HK-2 (cell line): ENCODE measurements around the gene KANSL2.
"Not testable (repeated sequence)": the region's sequence is repeated elsewhere in the genome, so short reads cannot be mapped to it uniquely, and the experiment has no call there.

Experiments used
- DNase-seq: peaks from one replicate; pipeline ENCODE4 v3.0.0-alpha.2; 2018; ENCODE audit not compliant: unreplicated experiment

Gene KANSL2

DNA sequence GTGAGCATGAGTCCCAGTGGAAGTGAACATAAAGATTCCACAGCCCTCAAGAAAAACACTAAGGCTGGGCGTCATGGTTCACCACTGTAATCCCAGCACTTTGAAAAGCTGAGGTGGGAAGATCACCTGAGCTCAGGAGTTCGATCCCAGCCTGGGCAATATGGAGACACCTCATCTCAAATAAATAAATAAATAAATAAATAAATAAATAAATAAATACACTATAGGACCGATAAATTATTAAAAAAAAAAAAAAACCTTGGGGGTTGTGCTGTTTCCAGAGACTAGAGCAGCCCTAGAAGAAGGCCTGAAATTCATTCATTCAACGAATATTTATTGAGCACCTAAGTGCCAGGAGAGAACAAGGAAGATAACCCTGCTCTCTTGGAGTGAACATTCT is 1.5 kb upstream of the KANSL2 start:
- DNase-seq = no peak

DNA sequence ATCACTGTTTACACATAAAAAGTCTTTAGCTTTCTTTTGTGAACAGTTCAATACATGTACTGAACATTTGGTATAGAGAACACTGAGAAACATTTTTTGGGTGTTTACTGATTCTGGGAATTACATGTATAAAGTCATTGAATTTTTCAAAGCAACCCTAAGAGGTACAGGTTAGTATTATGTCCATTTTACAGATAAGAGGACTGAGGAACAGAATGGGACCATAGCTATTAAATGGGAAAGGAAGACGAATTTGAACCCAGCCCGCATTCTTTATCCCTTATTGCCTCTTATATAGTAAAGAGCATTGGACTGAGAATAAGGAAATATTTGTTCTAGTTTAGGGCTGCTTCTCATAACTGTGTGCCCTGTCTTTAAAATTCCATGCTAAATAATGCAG is 889 bp upstream of the KANSL2 start:
- DNase-seq = no peak

DNA sequence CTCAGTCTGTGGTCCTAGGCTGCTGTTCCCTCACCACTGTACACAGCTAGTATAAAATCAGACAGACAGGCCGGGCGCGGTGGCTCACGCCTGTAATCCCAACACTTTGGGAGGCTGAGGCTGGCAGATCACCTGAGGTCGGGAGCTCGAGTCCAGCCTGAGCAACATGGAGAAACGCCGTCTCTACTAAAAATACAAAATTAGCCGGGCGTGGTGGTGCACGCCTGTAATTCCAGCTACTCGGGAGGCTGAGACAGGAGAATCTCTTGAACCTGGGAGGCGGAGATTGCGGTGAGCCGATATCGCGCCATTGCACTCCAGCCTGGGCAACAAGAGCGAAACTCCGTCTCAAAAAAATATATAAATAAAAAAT is 481 bp upstream of the KANSL2 start:
- DNase-seq = not testable (repeated sequence)

DNA sequence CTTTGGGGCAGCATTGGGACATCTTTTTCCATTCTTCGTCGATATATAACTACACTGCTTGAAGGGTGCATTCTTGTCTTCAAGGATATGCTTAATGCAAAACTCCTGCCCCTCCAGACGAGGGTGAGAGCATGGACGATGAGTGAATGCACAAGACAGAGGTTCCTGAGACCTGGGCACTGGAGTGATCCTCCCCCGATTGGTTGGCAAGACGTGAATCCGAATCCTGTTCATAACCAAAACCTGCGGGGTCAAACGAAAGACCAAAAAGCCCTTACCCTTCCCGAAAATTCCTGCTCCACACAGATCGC is 684 bp downstream of the KANSL2 start:
- no peak for DNase-seq

DNA sequence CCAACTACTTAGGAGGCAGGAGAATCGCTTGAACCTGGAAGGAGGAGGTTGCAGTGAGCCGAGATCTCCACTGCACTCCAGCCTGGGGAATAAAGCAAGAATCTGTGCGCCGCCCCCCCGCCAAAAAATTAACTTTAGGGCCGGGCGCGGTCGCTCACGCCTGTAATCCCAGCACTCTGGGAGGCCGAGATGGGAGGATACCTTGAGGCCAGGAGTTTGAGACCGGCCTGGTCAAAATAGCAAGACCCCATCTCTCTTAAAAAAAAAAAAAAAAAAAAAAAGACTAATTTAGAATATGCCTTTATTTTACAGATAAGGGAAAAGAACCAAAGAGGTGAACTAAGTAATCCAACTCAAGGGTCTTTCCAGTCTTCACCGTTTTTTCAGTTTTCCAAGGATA is 1.2 kb downstream of the KANSL2 start:
- DNase-seq = no peak

DNA sequence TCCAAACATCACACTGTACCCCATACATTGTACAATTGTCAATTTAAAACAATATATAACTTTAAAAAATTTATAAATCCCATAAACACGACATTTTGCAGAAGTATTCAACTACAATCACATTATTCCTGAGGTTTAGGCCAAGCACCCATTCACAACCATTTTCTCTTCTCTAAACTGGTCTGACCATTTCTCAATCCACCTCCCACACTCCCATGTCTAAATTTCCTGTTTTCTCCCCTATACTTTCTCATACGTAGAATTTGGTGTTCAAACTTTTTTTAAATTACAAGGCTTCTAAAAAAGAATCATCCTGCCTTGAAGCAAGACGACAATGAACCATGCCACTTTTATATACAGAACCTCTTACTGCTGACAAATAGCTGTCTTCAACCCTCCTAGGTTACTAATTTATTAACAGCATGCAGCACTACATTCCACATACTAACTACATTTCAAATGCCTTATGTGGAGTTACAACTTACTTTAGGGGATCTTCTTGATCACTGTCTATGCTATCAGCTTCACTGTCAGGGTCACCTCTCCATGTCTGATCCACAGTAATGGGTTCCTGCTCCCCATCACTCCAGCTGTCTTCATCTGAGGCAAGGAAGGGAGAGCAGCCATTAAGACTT is 3.4 kb downstream of the KANSL2 start:
- DNase-seq = no peak

DNA sequence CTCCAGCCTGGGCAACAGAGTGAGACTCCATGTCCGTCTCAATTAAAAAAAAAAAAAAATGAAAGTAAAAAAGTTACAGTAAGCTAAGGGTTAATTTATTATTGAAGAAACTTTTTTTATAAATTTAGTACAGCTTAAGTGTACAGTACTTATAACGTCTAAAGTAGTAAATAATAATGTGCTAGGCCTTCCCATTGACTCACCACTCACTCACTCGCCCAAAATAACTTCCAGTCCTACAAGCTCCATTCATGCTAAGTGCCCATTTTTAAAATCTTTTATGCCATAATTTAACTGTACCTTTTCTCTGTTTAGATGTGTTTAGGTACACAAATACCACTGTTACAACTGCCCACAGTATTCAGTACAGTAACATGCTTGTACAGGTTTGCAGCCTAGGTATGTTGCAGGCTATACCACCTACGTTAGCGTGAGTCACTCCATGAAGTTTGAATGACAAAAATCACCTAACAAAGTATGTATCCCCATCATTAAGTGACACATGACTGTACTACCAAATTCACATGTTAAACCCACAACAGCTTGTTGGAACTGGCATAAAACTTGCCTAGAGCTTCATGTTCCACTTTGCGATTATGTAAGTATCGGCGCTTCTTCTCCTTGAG is 10.7 kb downstream of the KANSL2 start:
- DNase-seq = no peak

DNA sequence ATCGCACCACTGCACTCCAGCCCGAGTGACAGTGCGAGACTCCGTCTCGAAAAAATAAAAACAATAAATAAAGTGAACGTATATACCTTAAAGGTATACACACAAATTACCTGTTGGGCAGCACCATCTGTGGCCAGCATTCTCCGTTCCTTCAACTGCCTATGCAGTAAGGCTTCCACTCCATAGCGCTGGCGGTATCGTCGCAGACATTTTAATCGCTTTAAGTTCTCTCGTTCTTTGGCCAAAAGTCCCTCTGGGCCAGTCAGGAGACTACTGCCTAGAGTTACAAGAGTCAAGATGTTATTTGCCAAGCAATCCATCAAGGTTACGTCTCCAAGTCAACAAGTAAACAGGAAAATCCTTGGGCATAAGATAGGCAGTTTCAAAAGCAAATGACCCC is 13.0 kb downstream of the KANSL2 start:
- no peak for DNase-seq

DNA sequence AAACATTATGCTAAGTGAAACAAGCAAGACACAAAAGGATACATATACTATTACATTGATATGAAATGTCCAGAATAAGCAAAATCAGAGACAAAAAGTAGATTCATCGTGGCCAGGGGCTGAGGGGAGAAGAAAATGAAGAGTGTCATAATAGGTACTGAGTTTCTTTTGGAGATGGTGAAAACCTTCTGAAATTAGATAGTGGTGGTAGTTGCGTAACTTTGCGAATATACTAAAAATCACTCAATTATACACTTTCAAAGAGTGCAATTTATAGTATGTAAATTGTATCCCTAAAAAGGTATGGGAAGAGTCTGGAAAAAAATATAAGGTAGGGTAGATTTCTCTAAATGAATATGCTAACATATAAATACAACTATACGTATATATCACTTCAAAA is 22.2 kb downstream of the KANSL2 start:
- no peak for DNase-seq

DNA sequence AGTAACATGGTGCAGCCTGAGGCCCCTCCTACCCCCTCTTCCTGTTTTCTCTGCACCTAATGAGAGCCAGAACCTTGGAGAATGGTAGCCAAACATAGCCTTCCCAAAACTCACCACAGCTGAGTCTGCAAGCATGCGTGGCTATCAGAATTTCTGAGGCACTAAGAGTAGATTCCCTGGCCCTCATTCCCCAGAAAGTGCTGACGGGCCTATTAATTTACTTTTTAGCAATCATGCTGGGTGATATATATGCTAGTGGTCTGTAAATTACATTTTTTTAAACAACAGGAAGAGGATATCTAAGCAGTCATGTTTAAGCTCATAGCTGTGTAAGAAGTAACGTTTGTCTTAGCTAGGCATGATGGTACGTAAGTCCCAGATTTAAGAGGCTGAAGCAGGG is 30.4 kb downstream of the KANSL2 start:
- DNase-seq = no peak

DNA sequence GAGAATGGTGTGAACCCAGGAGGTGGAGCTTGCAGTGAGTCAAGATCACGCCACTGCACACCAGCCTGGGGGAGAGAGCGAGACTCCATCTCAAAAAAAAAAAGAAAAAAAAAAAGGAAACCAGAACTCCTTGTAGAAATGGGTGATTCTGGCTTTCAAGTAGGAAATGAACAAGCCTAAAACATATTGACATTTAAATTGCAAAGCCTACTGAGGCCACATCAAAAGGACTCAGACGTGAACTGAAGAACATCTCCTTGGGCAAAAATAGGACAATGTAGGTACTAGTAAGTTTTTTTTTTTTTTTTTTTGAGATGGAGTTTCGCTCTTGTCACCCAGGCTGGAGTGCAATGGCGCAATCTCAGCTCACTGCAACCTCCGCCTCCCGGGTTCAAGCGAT is 36.7 kb downstream of the KANSL2 start:
- DNase-seq = not testable (repeated sequence)

DNA sequence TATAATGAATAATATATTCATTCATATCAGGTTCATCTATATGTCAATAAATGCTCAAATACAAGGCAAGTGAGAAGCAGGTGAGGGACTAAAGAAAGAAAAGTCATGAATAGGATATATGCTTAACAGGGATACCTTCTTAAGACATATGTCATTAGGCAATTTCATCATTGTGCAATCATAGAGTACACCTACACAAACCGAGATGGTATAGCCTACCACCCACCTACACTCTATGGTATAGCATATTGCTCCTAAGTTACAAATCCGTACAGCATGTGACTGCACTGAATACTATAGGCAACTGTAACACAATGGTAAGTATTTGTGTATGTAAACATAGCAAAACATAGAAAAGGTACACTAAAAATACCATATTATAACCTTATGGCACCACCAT is 39.0 kb downstream of the KANSL2 start:
- DNase-seq = no peak

DNA sequence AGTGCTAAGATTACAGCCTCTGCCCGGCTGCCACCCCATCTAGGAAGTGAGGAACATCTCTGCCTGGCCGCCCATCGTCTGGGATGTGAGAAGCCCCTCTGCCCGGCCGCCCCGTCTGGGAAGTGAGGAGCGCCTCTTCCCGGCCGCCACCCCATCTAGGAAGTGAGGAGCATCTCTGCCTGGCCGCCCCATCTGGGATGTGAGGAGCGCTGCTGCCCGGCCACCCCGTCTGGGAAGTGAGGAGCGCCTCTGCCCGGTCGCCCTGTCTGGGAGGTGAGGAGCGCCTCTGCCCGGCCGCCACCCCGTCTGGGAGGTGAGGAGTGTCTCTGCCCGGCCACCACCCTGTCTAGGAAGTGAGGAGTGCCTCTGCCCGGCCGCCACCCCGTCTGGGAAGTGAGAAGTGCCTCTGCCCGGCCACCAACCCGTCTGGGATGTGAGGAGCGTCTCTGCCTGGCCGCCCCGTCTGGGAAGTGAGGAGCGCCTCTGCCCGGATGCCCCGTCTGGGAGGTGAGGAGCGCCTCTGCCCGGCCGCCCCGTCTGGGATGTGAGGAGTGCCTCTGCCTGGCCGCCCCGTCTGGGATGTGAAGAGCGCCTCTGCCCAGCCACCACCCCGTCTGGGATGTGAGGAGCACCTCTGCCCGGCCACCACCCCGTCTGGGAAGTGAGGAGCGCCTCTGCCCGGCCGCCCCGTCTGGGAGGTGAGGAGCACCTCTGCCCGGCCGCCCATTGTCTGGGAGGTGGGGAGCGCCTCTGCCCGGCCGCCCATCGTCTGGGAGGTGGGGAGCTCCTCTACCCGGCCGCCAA is 40.1 kb downstream of the KANSL2 start:
- not testable (repeated sequence) for DNase-seq

DNA sequence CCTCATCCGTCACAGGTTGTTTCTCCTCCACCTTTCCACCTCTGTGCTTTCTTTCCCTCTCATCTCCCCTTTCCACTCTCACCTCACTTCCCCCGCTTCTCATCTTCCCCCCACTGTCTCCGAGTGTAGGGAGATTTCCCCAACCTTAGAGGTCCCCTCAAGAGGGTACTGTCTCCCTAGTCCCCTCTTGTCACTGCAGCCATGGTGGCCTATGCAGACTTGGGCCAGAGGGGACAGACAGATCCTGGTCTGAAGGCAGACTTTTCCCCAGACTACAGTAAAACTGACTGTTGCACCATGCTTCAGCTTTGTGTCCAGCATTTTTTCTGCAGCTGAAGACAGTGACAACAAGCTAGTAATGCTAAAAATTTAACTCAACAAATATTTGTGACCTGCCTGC is 41.2 kb downstream of the KANSL2 start:
- no peak for DNase-seq

DNA sequence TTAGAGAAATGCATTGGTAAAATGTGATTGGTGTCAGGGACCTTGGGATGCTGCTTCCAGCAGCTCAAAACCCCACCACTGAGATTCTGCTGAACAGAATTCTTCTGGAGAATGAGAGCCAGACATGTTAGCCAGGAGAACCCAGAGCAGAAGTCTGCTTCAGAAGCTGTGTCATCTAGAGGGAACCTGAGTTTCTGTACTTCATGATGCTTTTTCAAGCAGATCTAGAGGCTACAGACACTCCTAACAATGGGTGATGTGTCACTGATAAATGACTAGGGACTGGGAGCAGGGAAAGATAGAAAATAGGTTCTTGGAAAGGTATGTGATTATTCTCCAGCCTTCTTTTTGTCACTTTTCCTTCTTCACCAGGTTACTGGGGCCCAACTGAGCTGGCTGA is 41.6 kb downstream of the KANSL2 start:
- no peak for DNase-seq

DNA sequence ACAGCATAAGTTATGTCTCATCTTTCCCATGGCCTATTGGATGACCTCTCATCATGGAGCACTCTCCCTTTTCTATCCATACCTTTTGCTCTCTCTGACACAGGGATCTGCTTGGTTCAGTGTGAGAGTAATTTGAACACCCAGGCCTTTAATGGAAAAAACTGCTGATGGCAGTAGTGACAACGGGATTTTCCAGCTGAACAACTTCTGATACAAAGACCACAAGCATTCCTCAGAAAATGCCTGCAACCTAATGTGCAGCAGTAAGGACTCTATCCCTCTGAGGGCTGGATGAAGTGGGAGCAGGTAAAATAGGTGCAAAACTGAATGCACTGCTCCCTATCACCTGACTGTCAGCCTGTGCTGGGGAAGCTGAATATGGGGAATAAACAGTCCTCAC is 51.0 kb downstream of the KANSL2 start:
- DNase-seq = no peak

DNA sequence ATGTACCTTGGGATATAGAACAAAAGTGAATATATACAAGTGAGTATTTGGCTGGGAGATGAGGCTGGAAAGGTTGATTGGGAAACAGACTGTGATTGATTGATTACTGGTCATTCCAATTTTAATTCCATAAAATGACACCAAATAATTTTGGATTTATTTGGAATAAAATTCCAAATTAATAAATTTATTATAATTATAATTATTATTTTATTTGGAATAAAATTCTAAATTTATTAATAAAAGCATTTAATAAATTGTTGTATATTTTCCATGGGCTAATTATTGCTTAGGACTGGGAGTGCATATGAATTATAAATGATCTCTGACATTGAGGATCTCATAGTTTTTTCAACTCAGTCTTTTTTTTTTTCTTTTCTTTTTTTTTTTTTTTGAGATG is 51.7 kb downstream of the KANSL2 start:
- DNase-seq = no peak

DNA sequence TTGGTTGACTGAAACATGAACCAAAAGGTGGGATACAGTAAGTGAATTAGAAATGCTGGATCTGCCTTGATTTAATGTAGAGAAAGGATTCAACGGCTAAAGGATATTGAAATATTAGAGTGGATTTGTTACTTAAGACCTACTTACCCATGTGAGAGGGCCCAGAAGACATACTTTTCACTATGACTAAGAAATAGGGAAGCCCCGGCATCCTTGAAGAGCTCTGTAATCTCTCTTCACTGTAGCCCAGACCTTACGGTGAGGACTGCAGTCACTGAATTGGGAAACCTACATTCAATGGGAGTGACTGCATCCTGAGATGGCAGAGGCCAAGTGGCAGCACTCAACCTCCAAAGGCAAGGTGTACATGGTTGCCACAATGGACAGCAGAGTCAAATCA is 52.5 kb downstream of the KANSL2 start:
- DNase-seq = no peak

DNA sequence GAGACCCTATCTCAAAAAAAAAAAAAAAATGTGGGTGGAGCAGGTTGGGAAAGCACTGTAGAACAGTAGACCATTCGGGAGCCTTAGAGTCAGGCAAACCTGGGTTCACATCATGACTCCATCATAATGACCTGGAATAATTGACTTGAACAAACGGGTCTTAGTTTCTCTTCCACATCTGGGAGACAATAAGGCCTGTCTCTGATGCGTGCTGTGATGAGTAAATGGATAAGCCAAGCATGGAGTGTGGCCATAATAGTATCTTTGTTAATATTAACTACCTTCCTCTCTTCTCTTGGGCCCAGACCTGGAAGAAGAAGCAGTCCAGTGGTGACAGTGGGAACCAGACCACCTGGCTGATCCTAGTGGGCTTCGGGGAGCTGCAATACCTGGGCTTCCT is 54.5 kb downstream of the KANSL2 start:
- no peak for DNase-seq

DNA sequence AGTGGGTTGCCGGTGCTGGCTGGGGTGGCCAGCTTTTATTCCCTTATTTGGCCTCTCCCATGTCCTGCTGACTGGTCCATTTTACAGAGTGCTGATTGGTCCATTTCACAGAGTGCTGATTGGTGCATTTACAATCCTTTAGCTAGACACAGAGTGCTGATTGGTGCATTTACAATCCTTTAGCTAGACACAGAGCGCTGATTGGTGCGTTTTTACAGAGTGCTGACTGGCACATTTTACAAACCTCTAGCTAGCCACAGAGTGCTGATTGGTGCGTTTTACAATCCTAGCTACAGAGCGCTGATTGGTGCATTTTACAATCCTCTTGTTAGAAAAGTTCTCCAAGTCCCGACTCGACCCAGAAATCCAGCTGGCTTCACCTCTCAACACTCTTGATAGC is 59.0 kb downstream of the KANSL2 start:
- DNase-seq = not testable (repeated sequence)

DNA sequence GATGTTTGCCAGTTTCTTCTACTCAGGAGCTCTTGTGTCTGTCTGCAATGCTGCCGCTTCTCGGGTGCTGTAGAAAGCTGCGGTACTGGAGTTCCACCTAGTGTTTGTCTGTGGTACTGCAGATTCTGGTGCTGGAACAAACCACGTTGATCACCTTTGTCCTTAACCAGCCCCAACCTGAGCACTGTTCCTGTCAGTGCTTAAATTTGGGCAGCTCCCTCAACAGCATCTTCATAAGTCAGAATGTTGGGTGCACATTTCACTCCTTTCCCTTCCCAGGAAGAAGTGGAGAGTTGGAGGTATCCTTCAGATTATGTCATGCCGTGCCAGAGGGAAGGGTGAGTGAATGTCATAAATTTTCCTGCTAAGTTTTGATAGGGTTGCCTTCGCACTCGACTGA is 63.5 kb downstream of the KANSL2 start:
- DNase-seq = peak; percentile 71

DNA sequence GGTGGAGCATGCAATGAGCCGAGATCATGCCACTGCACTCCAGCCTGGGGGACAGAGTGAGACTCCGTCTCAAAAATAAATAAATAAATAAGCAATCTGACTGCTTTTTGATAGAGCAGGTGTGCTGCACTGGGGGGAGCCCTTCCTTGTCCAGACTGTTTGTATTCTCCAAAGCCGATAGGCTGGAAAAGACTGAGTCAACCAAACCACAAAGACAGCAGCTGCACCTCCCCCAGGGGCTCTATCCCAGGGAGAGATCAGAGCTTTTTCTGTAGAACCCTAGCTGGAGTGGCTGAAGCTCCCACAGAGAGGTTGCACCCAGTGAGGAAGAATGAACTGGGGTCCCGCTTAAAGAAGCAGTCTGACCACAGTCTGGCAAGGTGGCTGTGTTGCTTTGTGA is 66.4 kb downstream of the KANSL2 start:
- DNase-seq = peak; percentile 3

DNA sequence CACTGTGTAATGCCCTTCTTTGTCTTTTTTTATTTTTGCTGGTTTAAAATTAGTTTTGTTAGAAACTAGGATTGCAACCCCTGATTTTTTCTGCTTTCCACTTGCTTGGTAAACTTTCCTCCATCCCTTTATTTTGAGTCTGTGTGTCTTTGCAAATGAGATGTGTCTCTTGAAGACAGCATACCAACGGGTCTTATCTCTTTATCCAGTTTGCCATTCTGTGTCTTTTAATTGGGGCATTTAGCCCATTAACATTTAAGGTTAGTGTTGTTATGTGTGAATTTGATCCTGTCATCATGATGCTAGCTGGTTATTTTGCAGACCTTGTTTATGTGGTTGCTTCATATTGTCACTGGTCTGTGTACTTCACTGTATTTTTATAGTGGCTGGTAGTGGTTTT is 68.7 kb downstream of the KANSL2 start:
- DNase-seq = no peak
